ENCODE measurements around the gene GSDME.

The GSDME gene

GRCh38 chr7:24752073-24752800 is 5.0 kb downstream of the GSDME start:
- H3K4me1 Mint-ChIP-seq: peaks cover 16% of the 10 kb centered on the region
- peaks cover 5% of the 10 kb centered on the region for H3K36me3 Mint-ChIP-seq (ENCODE audit: low read depth)
- peaks cover 19% of the 10 kb centered on the region for H3K27me3 Mint-ChIP-seq (ENCODE audit: low read depth, poor library complexity)
- H3K4me3 Mint-ChIP-seq: no peak overlapping the region
- no peak for DNase-seq
- H3K27ac Mint-ChIP-seq: no peak overlapping the region
- TF ChIP-seq CTCF (IDR thresholded peaks at IDR 0.05): no peak
- H3K9me3 Mint-ChIP-seq: no peaks in the 10 kb centered on the region

GRCh38 chr7:24751484-24751883 is 5.8 kb downstream of the GSDME start:
- DNase-seq: no peak
- peaks cover 14% of the 10 kb centered on the region for H3K4me1 Mint-ChIP-seq
- peaks cover 14% of the 10 kb centered on the region for H3K27me3 Mint-ChIP-seq (ENCODE audit: low read depth, poor library complexity)
- H3K27ac Mint-ChIP-seq: no peak overlapping the region
- H3K4me3 Mint-ChIP-seq: no peak overlapping the region
- H3K9me3 Mint-ChIP-seq: no peaks in the 10 kb centered on the region
- no peak for TF ChIP-seq CTCF (IDR thresholded peaks at IDR 0.05)
- peaks cover 9% of the 10 kb centered on the region for H3K36me3 Mint-ChIP-seq (ENCODE audit: low read depth)

GRCh38 chr7:24750441-24751055 is 6.7 kb downstream of the GSDME start:
- no peak overlapping the region for H3K27ac Mint-ChIP-seq
- H3K36me3 Mint-ChIP-seq (ENCODE audit: low read depth): peaks cover 9% of the 10 kb centered on the region
- H3K27me3 Mint-ChIP-seq (ENCODE audit: low read depth, poor library complexity): peaks cover 7% of the 10 kb centered on the region
- no peak for DNase-seq
- TF ChIP-seq CTCF (IDR thresholded peaks at IDR 0.05): no peak
- H3K4me1 Mint-ChIP-seq: peaks cover 6% of the 10 kb centered on the region
- H3K9me3 Mint-ChIP-seq: no peaks in the 10 kb centered on the region
- H3K4me3 Mint-ChIP-seq: no peak overlapping the region

GRCh38 chr7:24748521-24748920 is 8.7 kb downstream of the GSDME start:
- H3K36me3 Mint-ChIP-seq (ENCODE audit: low read depth): peaks cover 14% of the 10 kb centered on the region
- DNase-seq: no peak

GRCh38 chr7:24745355-24745754 is 11.9 kb downstream of the GSDME start:
- no peak overlapping the region for H3K27ac Mint-ChIP-seq
- H3K36me3 Mint-ChIP-seq (ENCODE audit: low read depth): peaks cover 14% of the 10 kb centered on the region
- H3K9me3 Mint-ChIP-seq: no peaks in the 10 kb centered on the region
- DNase-seq: no peak
- H3K4me1 Mint-ChIP-seq: no peaks in the 10 kb centered on the region
- TF ChIP-seq CTCF (IDR thresholded peaks at IDR 0.05): no peak
- no peaks in the 10 kb centered on the region for H3K27me3 Mint-ChIP-seq (ENCODE audit: low read depth, poor library complexity)
- H3K4me3 Mint-ChIP-seq: no peak overlapping the region

More at GRCh38 chr7:24748521-24748920, 8.7 kb downstream of the GSDME start:
- no peak overlapping the region for H3K4me3 Mint-ChIP-seq
- H3K4me1 Mint-ChIP-seq: no peaks in the 10 kb centered on the region
- no peaks in the 10 kb centered on the region for H3K9me3 Mint-ChIP-seq
- no peak overlapping the region for H3K27ac Mint-ChIP-seq
- no peak for TF ChIP-seq CTCF (IDR thresholded peaks at IDR 0.05)
- H3K27me3 Mint-ChIP-seq (ENCODE audit: low read depth, poor library complexity): no peaks in the 10 kb centered on the region

- no peaks in the 10 kb centered on the region for H3K4me1 Mint-ChIP-seq
- H3K36me3 Mint-ChIP-seq (ENCODE audit: low read depth): peaks cover 21% of the 10 kb centered on the region
- no peaks in the 10 kb centered on the region for H3K27me3 Mint-ChIP-seq (ENCODE audit: low read depth, poor library complexity)
- H3K9me3 Mint-ChIP-seq: peaks cover 11% of the 10 kb centered on the region
- no peak overlapping the region for H3K4me3 Mint-ChIP-seq
- no peak for DNase-seq
- H3K27ac Mint-ChIP-seq: no peak overlapping the region
- no peak for TF ChIP-seq CTCF (IDR thresholded peaks at IDR 0.05)
These were observed 13.8 kb downstream of the GSDME start for GRCh38 chr7:24743471-24743870.
